Measurements from ENCODE around the gene SGCD.

DNA sequence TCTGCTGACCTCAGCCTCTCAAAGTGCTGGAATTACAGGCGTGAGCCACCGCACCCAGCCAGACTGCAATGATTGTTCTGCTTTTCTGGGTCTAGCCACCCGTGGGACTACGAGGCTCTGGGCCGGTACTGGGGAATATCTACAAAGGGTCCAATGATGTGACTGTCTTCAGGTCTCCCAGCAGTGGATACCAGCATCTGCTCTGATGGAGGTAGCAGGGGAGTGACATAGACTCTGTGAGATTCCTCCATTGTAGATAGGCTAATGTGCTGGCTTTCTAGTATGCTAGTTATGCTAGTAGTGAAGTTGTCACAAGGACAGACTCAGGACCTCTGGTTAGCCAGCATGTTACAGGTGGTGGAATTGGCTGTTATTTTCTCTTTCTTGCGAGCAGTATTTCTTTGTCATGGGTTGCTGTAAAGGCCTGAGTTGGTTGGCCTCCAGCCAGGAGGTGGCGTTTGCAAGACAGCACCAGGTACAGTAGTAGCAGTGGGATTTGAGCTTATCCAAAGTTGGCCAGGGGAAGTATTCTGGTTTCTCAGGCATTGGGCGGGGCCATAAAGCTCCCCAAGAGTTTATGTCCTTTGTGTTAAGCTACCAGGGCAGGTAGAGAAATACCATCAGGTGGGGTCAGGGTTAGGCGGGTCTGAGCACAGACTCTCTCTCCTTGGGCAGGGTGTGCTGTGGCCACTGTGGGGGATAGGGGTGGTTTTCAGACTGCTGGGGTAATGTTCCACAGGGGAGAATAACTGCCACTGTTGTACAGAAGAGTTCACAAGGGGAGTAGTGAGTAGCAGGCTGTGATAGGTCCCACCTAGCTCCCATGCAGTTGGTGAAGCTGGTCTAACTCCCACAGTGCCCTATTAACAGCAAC lies 105.2 kb downstream of the SGCD start:
- TF ChIP-seq, protein P1, sequence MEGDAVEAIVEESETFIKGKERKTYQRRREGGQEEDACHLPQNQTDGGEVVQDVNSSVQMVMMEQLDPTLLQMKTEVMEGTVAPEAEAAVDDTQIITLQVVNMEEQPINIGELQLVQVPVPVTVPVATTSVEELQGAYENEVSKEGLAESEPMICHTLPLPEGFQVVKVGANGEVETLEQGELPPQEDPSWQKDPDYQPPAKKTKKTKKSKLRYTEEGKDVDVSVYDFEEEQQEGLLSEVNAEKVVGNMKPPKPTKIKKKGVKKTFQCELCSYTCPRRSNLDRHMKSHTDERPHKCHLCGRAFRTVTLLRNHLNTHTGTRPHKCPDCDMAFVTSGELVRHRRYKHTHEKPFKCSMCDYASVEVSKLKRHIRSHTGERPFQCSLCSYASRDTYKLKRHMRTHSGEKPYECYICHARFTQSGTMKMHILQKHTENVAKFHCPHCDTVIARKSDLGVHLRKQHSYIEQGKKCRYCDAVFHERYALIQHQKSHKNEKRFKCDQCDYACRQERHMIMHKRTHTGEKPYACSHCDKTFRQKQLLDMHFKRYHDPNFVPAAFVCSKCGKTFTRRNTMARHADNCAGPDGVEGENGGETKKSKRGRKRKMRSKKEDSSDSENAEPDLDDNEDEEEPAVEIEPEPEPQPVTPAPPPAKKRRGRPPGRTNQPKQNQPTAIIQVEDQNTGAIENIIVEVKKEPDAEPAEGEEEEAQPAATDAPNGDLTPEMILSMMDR (IDR thresholded peaks at IDR 0.05), result no peak
- no peak for TF ChIP-seq POLR2A (IDR thresholded peaks at IDR 0.05)
